ENCODE results near the gene PTGER1. TPM values are rescaled to one million over a fixed set of nuclear protein-coding genes. Genes with fewer than 3 reads are reported as not detected.
"Not testable (repeated sequence)": the region's sequence is repeated elsewhere in the genome, so short reads cannot be mapped to it uniquely, and the experiment has no call there.

The PTGER1 gene
- total RNA-seq, 1 experiment from 2014 or later: 2.2 TPM

DNA sequence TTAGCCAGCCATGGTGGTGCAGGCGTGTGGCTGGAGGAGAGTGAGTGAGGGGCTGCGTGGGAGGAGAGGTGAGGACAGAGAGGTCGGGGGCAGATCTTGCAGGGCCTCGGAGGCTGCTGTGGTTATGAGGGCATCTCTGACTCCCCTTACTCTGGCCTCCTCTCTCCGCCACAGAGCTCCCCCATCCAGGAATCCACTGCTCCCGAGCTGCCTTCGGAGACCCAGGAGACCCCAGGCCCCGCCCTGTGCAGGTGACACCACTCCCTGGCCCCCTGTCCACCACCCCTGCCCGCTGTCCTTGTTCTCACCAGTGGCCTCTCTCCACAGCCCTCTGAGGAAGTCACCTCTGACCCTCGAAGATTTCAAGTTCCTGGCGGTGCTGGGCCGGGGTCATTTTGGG, 7.8 kb downstream of the PTGER1 start:
- no TSS peak for BruUV-seq (replicated peaks)
- POLR2A ChIA-PET: no interaction called here

DNA sequence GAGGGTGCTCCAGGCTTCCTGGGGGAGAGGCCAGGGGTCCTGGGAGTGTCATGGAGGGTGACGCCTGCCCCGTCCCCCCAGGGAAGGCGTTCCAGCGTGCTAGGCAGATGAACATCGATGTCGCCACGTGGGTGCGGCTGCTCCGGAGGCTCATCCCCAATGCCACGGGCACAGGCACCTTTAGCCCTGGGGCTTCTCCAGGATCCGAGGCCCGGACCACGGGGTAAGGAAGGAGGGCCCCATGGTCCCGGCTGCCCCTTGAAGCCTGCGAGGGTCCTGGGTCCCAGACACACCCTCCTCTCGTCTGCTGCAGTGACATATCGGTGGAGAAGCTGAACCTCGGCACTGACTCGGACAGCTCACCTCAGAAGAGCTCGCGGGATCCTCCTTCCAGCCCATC, 11.4 kb downstream of the PTGER1 start:
- ChIA-PET CTCF (no interaction called here), POLR2A (no interaction called here)
- TF ChIP-seq TCF7L2 (IDR thresholded peaks at IDR 0.05; ENCODE audit: low read depth, low read length): no peak
- TF ChIP-seq POLR2AphosphoS5 (IDR thresholded peaks at IDR 0.05; ENCODE audit: low read depth, low read length): no peak
- TF ChIP-seq, protein P1, sequence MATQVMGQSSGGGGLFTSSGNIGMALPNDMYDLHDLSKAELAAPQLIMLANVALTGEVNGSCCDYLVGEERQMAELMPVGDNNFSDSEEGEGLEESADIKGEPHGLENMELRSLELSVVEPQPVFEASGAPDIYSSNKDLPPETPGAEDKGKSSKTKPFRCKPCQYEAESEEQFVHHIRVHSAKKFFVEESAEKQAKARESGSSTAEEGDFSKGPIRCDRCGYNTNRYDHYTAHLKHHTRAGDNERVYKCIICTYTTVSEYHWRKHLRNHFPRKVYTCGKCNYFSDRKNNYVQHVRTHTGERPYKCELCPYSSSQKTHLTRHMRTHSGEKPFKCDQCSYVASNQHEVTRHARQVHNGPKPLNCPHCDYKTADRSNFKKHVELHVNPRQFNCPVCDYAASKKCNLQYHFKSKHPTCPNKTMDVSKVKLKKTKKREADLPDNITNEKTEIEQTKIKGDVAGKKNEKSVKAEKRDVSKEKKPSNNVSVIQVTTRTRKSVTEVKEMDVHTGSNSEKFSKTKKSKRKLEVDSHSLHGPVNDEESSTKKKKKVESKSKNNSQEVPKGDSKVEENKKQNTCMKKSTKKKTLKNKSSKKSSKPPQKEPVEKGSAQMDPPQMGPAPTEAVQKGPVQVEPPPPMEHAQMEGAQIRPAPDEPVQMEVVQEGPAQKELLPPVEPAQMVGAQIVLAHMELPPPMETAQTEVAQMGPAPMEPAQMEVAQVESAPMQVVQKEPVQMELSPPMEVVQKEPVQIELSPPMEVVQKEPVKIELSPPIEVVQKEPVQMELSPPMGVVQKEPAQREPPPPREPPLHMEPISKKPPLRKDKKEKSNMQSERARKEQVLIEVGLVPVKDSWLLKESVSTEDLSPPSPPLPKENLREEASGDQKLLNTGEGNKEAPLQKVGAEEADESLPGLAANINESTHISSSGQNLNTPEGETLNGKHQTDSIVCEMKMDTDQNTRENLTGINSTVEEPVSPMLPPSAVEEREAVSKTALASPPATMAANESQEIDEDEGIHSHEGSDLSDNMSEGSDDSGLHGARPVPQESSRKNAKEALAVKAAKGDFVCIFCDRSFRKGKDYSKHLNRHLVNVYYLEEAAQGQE (IDR thresholded peaks at IDR 0.05; ENCODE audit: insufficient read depth in 1 of 2, low read depth in 2 of 2, low read length in 1 of 2): no peak
- no peak for TF ChIP-seq SIN3A (IDR thresholded peaks at IDR 0.05; ENCODE audit: borderline replicate concordance, insufficient read depth, low read depth, low read length)
- TF ChIP-seq, protein P2, sequence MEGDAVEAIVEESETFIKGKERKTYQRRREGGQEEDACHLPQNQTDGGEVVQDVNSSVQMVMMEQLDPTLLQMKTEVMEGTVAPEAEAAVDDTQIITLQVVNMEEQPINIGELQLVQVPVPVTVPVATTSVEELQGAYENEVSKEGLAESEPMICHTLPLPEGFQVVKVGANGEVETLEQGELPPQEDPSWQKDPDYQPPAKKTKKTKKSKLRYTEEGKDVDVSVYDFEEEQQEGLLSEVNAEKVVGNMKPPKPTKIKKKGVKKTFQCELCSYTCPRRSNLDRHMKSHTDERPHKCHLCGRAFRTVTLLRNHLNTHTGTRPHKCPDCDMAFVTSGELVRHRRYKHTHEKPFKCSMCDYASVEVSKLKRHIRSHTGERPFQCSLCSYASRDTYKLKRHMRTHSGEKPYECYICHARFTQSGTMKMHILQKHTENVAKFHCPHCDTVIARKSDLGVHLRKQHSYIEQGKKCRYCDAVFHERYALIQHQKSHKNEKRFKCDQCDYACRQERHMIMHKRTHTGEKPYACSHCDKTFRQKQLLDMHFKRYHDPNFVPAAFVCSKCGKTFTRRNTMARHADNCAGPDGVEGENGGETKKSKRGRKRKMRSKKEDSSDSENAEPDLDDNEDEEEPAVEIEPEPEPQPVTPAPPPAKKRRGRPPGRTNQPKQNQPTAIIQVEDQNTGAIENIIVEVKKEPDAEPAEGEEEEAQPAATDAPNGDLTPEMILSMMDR (IDR thresholded peaks at IDR 0.05): no peak
- no peaks in the 10 kb centered on the region for H3K9me3 ChIP-seq (ENCODE audit: control insufficient read depth, insufficient read depth, low read depth, low read length)
- ATAC-seq (no peak), DNase-seq (ENCODE audit: low read depth, low spot score) (no peak)
- no peaks in the 10 kb centered on the region; the same call in 1 of the 2 replicates for H3K36me3 ChIP-seq (ENCODE audit: control insufficient read depth, insufficient read depth, low read length)
- H3K27ac ChIP-seq (ENCODE audit: low read length): no peak overlapping the region
- in situ Hi-C loops (cut with HindIII; ENCODE audit: low pct_unique_long_range_greater_than_20kb, low sequenced_read_pairs): no loop called here
- H3K4me1 ChIP-seq (ENCODE audit: control insufficient read depth, insufficient read depth, low read length): no peaks in the 10 kb centered on the region
- no peak overlapping the region for H3K4me3 ChIP-seq (ENCODE audit: low read depth in 2 of 2, low read length in 2 of 2)
- no peaks in the 10 kb centered on the region for H3K27me3 ChIP-seq (ENCODE audit: control insufficient read depth, insufficient read depth, low read length)
- BruUV-seq (replicated peaks): no TSS peak
- intact Hi-C loops (cut with micrococcal nuclease; ENCODE audit: unreplicated experiment): no loop called here

More for the DNA sequence above, 7.8 kb downstream of the PTGER1 start:
- DNase-seq (ENCODE audit: low read depth, low spot score): no peak
- in situ Hi-C loops (cut with HindIII; ENCODE audit: low pct_unique_long_range_greater_than_20kb, low sequenced_read_pairs): no loop called here
- no peaks in the 10 kb centered on the region for H3K36me3 ChIP-seq (ENCODE audit: control insufficient read depth, insufficient read depth, low read length)
- no peak overlapping the region for H3K4me3 ChIP-seq (ENCODE audit: low read depth in 2 of 2, low read length in 2 of 2)
- H3K27me3 ChIP-seq (ENCODE audit: control insufficient read depth, insufficient read depth, low read length): no peaks in the 10 kb centered on the region
- H3K4me1 ChIP-seq (ENCODE audit: control insufficient read depth, insufficient read depth, low read length): peaks cover 2% of the 10 kb centered on the region; the same call in 1 of the 2 replicates
- H3K9me3 ChIP-seq (ENCODE audit: control insufficient read depth, insufficient read depth, low read depth, low read length): no peaks in the 10 kb centered on the region
- H3K27ac ChIP-seq (ENCODE audit: low read length): no peak overlapping the region
- CTCF ChIA-PET: interaction anchor here (0.6 kb wide), 1 partner anchor 516 kb away, joined by 4 read pairs; no protein-coding TSS in a partner anchor
- ATAC-seq: no peak
- TF ChIP-seq POLR2AphosphoS5 (IDR thresholded peaks at IDR 0.05; ENCODE audit: low read depth, low read length): no peak
- no peak for TF ChIP-seq TCF7L2 (IDR thresholded peaks at IDR 0.05; ENCODE audit: low read depth, low read length)
- TF ChIP-seq, protein P2 (IDR thresholded peaks at IDR 0.05): no peak
- TF ChIP-seq SIN3A (IDR thresholded peaks at IDR 0.05; ENCODE audit: borderline replicate concordance, insufficient read depth, low read depth, low read length): no peak
- TF ChIP-seq, protein P1 (IDR thresholded peaks at IDR 0.05; ENCODE audit: insufficient read depth in 1 of 2, low read depth in 2 of 2, low read length in 1 of 2): no peak
- intact Hi-C loops (cut with micrococcal nuclease; ENCODE audit: unreplicated experiment): no loop called here

DNA sequence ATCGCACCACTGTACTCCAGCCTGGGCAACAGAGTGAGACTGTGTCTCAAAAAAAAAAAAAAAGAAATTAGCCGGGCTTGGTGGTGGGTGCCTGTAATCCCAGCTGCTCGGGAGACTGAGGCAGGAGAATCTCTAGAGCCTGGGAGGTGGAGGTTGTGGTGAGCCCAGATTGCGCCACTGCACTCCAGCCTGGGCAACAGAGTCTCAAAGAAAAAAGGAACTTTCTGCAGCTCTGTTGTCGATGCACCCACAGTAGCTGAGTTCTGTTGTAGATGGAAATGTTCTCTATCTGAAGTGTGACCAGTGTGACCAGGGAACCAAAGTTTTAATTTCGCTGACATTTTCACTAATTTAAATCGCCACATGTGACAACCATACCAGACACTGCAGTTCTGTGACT, 12.8 kb downstream of the PTGER1 start:
- CTCF ChIA-PET: interaction anchor here (0.6 kb wide), 1 partner anchor 98 kb away, joined by 9 read pairs; no protein-coding TSS in a partner anchor

More for the DNA sequence above, 12.8 kb downstream of the PTGER1 start:
- intact Hi-C loops (cut with micrococcal nuclease; ENCODE audit: unreplicated experiment); H3K27ac ChIP-seq (ENCODE audit: low read length); H3K4me1 ChIP-seq (ENCODE audit: control insufficient read depth, insufficient read depth, low read length); H3K9me3 ChIP-seq (ENCODE audit: control insufficient read depth, insufficient read depth, low read depth, low read length); BruUV-seq (replicated peaks); POLR2A ChIA-PET; DNase-seq (ENCODE audit: low read depth, low spot score); in situ Hi-C loops (cut with HindIII; ENCODE audit: low pct_unique_long_range_greater_than_20kb, low sequenced_read_pairs); H3K36me3 ChIP-seq (ENCODE audit: control insufficient read depth, insufficient read depth, low read length); H3K27me3 ChIP-seq (ENCODE audit: control insufficient read depth, insufficient read depth, low read length); H3K4me3 ChIP-seq (ENCODE audit: low read depth in 2 of 2, low read length in 2 of 2); ATAC-seq: not testable (repeated sequence)
